AG09319 (cell line): ENCODE data around the gene SDS.

ENCODE experiments used
- DNase-seq: peaks from one replicate; pipeline ENCODE4 v3.0.0-alpha.2; 2010; ENCODE audit warnings: low read depth; ENCODE audit errors: extremely low read depth
- CTCF ChIP-seq: IDR thresholded peaks from 2 replicates; pipeline ENCODE4 v1.5.1; 2011; ENCODE audit warnings: low read depth, mild to moderate bottlenecking, inconsistent platforms, low read length, moderate library complexity

SDS gene

DNA sequence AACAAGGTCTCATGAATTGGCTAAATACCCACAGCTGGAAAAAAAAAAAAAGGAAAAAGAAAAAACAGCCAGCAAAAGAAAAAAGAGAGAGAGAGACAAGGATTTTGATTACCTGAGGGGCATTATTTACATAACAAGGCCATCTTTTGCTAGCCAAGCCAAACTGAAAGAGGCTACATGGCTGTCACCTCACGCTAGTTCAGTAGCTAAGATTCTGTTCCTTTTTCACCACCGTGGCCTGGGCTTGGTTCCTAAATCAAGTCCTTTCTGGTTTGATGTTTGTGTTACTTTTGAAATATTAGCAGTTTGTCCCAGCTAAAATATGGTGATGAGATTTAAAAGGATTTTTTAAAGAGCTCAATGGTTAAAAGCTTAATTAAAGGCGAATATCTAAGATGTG, 2.0 kb upstream of the SDS start:
- TF ChIP-seq CTCF: no peak
- no peak for DNase-seq

GRCh38 chr12:113402586-113403260, 964 bp downstream of the SDS start:
- no peak for TF ChIP-seq CTCF
- no peak for DNase-seq

DNA sequence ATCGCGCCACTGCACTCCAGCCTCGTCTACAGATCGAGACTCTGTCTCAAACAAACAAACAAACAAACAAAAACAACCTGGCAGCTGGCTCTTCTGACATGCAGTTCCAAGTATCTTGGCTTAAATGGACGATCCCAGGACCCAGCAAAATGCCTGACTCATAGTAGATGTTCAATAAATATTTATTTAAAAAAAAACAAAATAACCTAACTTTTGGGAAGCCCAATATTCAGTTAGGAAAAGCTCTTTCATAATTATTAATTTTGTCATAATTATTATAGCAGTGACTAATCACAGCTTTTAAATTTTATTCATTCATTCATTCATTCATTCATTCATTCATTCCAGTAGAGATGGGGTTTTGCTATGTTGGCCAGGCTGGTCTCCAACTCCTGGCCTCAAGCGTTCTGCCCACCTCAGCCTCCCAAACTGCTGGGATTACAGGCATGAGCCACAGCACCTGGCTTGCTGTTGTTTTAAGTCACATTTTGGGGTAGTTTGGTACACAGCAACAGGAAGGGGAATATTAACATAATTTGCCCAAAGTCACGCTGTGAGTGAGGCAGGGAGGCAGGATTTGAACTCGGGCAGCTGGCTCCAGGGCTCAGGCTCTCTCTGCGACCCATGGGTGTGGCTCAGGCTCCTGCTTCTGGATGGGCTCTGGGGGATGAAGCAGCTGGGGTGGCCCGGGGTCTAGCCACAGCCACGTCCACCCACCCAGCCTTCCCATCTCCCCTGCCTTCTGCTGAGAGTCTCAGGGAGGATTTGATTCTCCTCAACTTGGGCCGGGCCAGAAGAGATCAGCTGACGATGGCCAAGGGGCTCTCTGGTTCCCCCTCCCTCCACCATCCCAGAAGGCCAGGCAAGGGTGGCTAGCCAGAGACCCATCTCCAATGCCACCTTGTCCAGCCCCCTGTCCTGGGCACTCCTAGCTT, 2.4 kb downstream of the SDS start:
- no peak for DNase-seq
- TF ChIP-seq CTCF: no peak

DNA sequence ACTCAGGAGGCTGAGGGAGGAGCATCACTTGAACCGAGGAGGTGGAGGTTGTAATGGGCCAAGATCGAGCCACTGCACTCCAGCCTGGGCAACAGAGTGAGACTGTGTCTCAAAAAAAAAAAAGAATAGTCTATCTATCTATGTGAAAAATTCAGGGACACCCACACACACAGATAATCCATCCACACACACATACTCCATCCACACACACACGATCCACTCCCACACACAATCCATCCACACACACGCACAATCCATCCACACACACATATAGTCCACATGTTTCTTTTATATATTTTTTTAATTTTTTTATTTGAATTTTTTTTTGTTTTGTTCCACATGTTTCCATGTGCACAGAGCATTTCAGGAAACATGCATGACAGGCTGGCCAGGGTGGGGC, 3.3 kb downstream of the SDS start:
- no peak for DNase-seq
- no peak for TF ChIP-seq CTCF

GRCh38 chr12:113399490-113399889, 4.2 kb downstream of the SDS start:
- TF ChIP-seq CTCF: no peak
- no peak for DNase-seq

DNA sequence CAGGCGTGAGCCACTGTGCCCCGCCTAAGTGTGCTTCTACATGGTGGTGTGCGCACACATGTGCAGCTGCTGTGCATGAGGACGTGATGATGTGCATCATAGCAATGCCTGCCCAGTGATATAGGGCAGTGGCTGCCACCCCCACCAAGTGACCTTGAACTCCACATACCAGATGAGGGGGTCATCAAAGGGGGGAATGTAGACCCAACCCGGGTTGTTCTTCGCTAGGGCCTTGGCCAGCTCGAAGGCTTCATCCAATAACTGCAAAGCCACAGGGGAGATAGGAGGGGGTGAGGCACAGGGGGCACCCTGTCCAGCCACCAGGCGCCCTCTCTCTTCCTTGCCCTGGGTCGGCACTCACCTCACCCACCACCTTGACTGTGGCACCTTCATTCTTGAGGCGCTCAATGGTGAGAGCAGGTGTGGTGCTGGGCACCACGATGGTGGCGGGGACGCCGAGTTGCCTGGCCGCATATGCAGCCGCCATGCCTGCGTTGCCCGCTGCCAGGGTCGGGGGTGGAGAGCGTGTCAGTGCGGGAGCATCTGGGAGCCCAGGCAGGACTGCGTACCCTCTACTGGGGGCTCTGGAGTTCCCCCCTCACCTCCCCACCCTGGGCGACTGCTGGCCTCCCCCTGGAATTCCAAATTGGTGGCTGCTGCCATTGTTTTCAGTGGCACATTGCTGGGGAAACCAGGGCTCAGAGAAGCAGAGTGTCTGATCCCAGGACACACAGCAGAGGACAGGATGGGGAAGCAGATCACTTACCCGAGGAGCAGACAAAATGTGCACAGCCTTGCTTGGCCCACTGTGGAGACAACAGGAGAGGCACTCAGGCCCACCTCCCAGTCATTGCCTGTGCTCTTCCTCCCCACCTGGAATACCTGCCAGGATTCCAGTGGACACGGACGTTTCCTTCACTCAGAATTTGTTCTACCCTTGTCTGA, 5.1 kb downstream of the SDS start:
- no peak for DNase-seq
- TF ChIP-seq CTCF: no peak
